Muscle of back (tissue), 11 donors: ENCODE measurements around the gene CCNF. TPM values are rescaled to one million over a fixed set of nuclear protein-coding genes. Genes with fewer than 3 reads are reported as not detected.
"Not testable (repeated sequence)": the region's sequence is repeated elsewhere in the genome, so short reads cannot be mapped to it uniquely, and the experiment has no call there.

ENCODE experiments used
- DNase-seq, 3 donors: peaks; one replicate each; pipeline versions ENCODE4 v3.0.0 to v3.0.0-alpha.2; 2013
- polyA plus RNA-seq, 10 donors: library from polyadenylated mRNA; unstranded; fragments of 120-200 nt; gene quantifications; one replicate each; pipeline ENCODE4 v1.2.1, GENCODE V29; 2013; ENCODE audit not compliant: insufficient read length in 10 of 10

The CCNF gene
- polyA plus RNA-seq, 10 donors = 4.8 to 9.7 (median 6.4) TPM

GRCh38 chr16:2427526-2427925 is 1.7 kb upstream of the CCNF start:
- no peak for DNase-seq

- DNase-seq = peak in 1 of 3 donors; percentile 59
These were observed 1.0 kb upstream of the CCNF start for GRCh38 chr16:2428051-2428783.

GRCh38 chr16:2428784-2429033 is 538 bp upstream of the CCNF start:
- DNase-seq = no peak

- DNase-seq = peak in 2 of 3 donors; percentile 17 to 51
These were observed 770 bp downstream of the CCNF start for GRCh38 chr16:2429771-2430663.

- DNase-seq = no peak
These were observed 3.0 kb downstream of the CCNF start for GRCh38 chr16:2432286-2432685.

- no peak for DNase-seq
These were observed 3.7 kb downstream of the CCNF start for GRCh38 chr16:2432801-2433505.

GRCh38 chr16:2435236-2435635 is 6.0 kb downstream of the CCNF start:
- not testable (repeated sequence) for DNase-seq

- DNase-seq = no peak
These were observed 6.9 kb downstream of the CCNF start for GRCh38 chr16:2436110-2436509.

GRCh38 chr16:2437032-2437790 is 8.0 kb downstream of the CCNF start:
- DNase-seq = no peak

- no peak for DNase-seq
These were observed 8.9 kb downstream of the CCNF start for GRCh38 chr16:2438121-2438520.

GRCh38 chr16:2439598-2439997 is 10.4 kb downstream of the CCNF start:
- DNase-seq = no peak

GRCh38 chr16:2441143-2441804 is 12.0 kb downstream of the CCNF start:
- not testable (repeated sequence) for DNase-seq

- no peak for DNase-seq
These were observed 14.3 kb downstream of the CCNF start for GRCh38 chr16:2443555-2443954.

- no peak for DNase-seq
These were observed 18.8 kb downstream of the CCNF start for GRCh38 chr16:2447920-2448583.

- no peak for DNase-seq
These were observed 19.9 kb downstream of the CCNF start for GRCh38 chr16:2449118-2449517.

GRCh38 chr16:2450535-2450934 is 21.3 kb downstream of the CCNF start:
- DNase-seq = no peak

GRCh38 chr16:2450975-2451381 is 21.7 kb downstream of the CCNF start:
- DNase-seq = no peak

- no peak for DNase-seq
These were observed 22.6 kb downstream of the CCNF start for GRCh38 chr16:2451851-2452320.

GRCh38 chr16:2452650-2453049 is 23.4 kb downstream of the CCNF start:
- no peak for DNase-seq

GRCh38 chr16:2455081-2455845 is 26.0 kb downstream of the CCNF start:
- DNase-seq = no peak
